Right lobe of liver (tissue), 4 donors: ENCODE data around the gene FOSL2.

Experiments
- CTCF ChIP-seq, 4 donors: fragments of 200-600 bp in 3 of 4; fragments of 450-650 bp in 1 of 4; IDR thresholded peaks; one replicate each; pipeline versions ENCODE4 v1.5.1 to v1.8.0; 2016 to 2022; ENCODE audit warnings: antibody characterized with exemption in 4 of 4, mild to moderate bottlenecking in 2 of 4
- POLR2A ChIP-seq: fragments of 450-650 bp; IDR thresholded peaks from one replicate; pipeline ENCODE4 v1.6.1; 2017; ENCODE audit warnings: antibody characterized with exemption, mild to moderate bottlenecking
- donor health status: DM: no; HTN: no; CAD: no.
- donor health status: DM: no; HTN: no; CAD: no.
- donor health status: DM: no; HTN: yes; CAD: no.

- TF ChIP-seq POLR2A (no peak), CTCF (IDR thresholded peaks at IDR 0.05) (no peak)
These were observed 47.0 kb upstream of the FOSL2 start for GRCh38 chr2:28345619-28346018.
